Measurements from ENCODE around the gene ABCE1. TPM values are rescaled to one million over a fixed set of nuclear protein-coding genes. Genes with fewer than 3 reads are reported as not detected.

Gene ABCE1
- total RNA-seq, 1 donor from 2014 or later, result 45.6 TPM

DNA sequence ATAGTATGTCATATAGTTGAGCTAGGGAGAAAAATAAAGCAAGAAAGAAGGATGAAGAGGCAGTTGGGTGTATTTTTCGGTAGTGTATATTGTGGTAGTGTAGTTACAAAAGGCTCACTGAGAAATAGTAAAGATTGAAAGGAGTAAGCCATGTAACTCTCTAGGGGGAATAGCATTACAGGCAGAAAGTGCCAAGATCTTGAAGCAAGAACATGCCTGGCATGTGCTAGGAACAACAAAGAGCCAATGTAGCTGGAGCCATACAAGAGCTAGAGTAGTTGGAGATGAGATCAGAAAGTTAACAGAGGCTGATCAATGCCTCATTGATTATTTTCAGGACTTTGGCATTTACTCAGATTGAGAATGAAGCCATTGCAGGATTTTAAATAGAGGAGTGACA lies 3.0 kb downstream of the ABCE1 start:
- H3K27ac Mint-ChIP-seq (ENCODE audit: unreplicated experiment), result no peak overlapping the region
- no peaks in the 10 kb centered on the region for H3K36me3 Mint-ChIP-seq (ENCODE audit: unreplicated experiment)
- DNase-seq (ENCODE audit: extremely low spot score, unreplicated experiment), result no peak
- no peaks in the 10 kb centered on the region for H3K27me3 Mint-ChIP-seq (ENCODE audit: unreplicated experiment)
- TF ChIP-seq, protein P1, sequence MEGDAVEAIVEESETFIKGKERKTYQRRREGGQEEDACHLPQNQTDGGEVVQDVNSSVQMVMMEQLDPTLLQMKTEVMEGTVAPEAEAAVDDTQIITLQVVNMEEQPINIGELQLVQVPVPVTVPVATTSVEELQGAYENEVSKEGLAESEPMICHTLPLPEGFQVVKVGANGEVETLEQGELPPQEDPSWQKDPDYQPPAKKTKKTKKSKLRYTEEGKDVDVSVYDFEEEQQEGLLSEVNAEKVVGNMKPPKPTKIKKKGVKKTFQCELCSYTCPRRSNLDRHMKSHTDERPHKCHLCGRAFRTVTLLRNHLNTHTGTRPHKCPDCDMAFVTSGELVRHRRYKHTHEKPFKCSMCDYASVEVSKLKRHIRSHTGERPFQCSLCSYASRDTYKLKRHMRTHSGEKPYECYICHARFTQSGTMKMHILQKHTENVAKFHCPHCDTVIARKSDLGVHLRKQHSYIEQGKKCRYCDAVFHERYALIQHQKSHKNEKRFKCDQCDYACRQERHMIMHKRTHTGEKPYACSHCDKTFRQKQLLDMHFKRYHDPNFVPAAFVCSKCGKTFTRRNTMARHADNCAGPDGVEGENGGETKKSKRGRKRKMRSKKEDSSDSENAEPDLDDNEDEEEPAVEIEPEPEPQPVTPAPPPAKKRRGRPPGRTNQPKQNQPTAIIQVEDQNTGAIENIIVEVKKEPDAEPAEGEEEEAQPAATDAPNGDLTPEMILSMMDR (IDR thresholded peaks at IDR 0.05), result no peak
- H3K4me3 Mint-ChIP-seq (ENCODE audit: unreplicated experiment), result no peak overlapping the region
- H3K4me1 Mint-ChIP-seq (ENCODE audit: unreplicated experiment), result peaks cover 26% of the 10 kb centered on the region
- H3K9me3 Mint-ChIP-seq (ENCODE audit: unreplicated experiment), result no peaks in the 10 kb centered on the region

DNA sequence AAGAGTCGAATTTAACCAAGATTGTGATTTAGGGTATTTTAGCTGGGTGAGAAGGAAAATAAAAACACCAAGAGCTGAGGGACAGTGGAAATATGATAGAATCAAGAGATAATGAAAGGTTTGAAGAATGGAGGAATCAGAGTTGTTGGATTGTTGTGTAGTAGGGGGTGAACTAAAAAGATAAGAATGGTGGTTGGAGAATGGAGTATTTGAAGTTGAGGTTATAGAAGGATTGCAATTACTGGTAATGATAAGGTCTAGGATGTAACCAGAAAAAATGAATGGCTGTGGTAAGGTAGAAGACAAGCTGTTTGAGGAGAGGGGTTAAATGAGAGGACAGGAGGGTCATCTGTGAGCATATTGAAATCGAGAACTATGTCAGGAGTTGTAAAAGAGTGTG lies 4.5 kb downstream of the ABCE1 start:
- no peak for DNase-seq (ENCODE audit: extremely low spot score, unreplicated experiment)
- Mint-ChIP-seq H3K27ac (ENCODE audit: unreplicated experiment) (no peak overlapping the region), H3K4me3 (ENCODE audit: unreplicated experiment) (no peak overlapping the region), H3K9me3 (ENCODE audit: unreplicated experiment) (no peaks in the 10 kb centered on the region), H3K36me3 (ENCODE audit: unreplicated experiment) (peaks cover 7% of the 10 kb centered on the region), H3K4me1 (ENCODE audit: unreplicated experiment) (peaks cover 15% of the 10 kb centered on the region), H3K27me3 (ENCODE audit: unreplicated experiment) (no peaks in the 10 kb centered on the region)
- TF ChIP-seq, protein P1 (IDR thresholded peaks at IDR 0.05), result no peak

DNA sequence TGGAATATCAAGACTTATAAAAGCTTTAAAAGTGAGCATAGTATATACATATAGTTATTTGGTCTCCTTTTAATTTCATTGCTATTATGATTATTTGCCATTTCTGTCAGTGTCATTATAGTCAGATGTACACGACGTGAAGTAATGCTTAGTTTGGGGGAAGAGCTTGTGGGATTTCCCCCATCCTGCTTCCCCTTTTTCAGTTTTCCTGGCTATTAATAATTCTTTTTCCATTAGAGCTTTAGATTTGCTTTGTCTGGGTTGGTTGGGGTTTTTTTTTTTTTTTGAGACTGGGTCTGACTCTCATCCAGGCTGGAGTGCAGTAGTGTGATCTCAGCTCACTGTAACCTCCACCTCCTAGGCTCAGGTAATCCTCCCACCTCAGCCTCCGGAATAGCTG lies 5.4 kb downstream of the ABCE1 start:
- Mint-ChIP-seq H3K4me3 (ENCODE audit: unreplicated experiment) (no peak overlapping the region), H3K27ac (ENCODE audit: unreplicated experiment) (no peak overlapping the region), H3K36me3 (ENCODE audit: unreplicated experiment) (peaks cover 11% of the 10 kb centered on the region), H3K9me3 (ENCODE audit: unreplicated experiment) (no peaks in the 10 kb centered on the region), H3K27me3 (ENCODE audit: unreplicated experiment) (no peaks in the 10 kb centered on the region), H3K4me1 (ENCODE audit: unreplicated experiment) (peaks cover 15% of the 10 kb centered on the region)
- TF ChIP-seq, protein P1 (IDR thresholded peaks at IDR 0.05), result no peak
- no peak for DNase-seq (ENCODE audit: extremely low spot score, unreplicated experiment)

DNA sequence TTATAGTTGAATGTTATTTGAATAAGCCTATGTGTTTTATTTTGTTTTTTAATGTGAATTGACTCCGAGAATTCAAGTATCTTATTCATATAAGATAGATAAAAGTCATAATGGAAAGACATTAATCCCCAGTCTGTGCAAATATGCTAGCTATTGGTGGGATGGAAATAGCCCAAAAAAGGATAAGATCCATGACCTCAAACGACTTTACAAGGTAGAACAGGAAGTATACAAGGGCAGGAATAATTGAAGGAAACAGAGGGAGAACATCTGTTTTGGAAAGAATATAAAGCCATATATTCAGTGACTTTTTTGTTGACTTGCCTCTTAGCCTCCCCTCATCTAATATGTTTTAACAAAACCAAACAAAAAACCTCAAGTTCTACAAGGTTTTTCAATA lies 9.0 kb downstream of the ABCE1 start:
- Mint-ChIP-seq H3K36me3 (ENCODE audit: unreplicated experiment) (peaks cover 30% of the 10 kb centered on the region), H3K27me3 (ENCODE audit: unreplicated experiment) (no peaks in the 10 kb centered on the region), H3K4me1 (ENCODE audit: unreplicated experiment) (no peaks in the 10 kb centered on the region), H3K9me3 (ENCODE audit: unreplicated experiment) (no peaks in the 10 kb centered on the region), H3K4me3 (ENCODE audit: unreplicated experiment) (no peak overlapping the region), H3K27ac (ENCODE audit: unreplicated experiment) (no peak overlapping the region)
- TF ChIP-seq, protein P1 (IDR thresholded peaks at IDR 0.05), result no peak
- no peak for DNase-seq (ENCODE audit: extremely low spot score, unreplicated experiment)

DNA sequence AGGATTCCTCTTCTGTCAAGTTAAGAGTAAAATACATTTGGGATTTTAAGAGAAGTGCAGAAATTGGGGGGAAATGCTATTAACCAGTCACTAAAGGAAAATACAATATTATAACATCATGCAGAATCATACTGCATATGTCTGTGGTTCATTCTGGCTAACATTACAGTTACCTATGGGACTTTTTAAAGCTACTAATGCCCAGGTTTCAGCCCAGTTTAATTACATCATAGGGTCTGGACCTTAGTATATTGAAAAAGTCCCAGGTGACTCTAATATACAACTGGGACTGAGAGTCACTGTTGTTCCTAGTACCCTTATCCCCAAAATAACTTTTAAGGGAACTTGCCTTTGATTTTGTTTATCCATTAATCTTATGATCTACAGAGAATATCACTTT lies 10.0 kb downstream of the ABCE1 start:
- Mint-ChIP-seq H3K36me3 (ENCODE audit: unreplicated experiment) (peaks cover 40% of the 10 kb centered on the region), H3K4me3 (ENCODE audit: unreplicated experiment) (no peak overlapping the region), H3K27ac (ENCODE audit: unreplicated experiment) (no peak overlapping the region), H3K27me3 (ENCODE audit: unreplicated experiment) (no peaks in the 10 kb centered on the region), H3K4me1 (ENCODE audit: unreplicated experiment) (no peaks in the 10 kb centered on the region), H3K9me3 (ENCODE audit: unreplicated experiment) (no peaks in the 10 kb centered on the region)
- TF ChIP-seq, protein P1 (IDR thresholded peaks at IDR 0.05), result no peak
- no peak for DNase-seq (ENCODE audit: extremely low spot score, unreplicated experiment)

Measured in osteocyte (in vitro differentiated cells).